Measurements from ENCODE around the gene CCDC15.

CCDC15 gene

DNA sequence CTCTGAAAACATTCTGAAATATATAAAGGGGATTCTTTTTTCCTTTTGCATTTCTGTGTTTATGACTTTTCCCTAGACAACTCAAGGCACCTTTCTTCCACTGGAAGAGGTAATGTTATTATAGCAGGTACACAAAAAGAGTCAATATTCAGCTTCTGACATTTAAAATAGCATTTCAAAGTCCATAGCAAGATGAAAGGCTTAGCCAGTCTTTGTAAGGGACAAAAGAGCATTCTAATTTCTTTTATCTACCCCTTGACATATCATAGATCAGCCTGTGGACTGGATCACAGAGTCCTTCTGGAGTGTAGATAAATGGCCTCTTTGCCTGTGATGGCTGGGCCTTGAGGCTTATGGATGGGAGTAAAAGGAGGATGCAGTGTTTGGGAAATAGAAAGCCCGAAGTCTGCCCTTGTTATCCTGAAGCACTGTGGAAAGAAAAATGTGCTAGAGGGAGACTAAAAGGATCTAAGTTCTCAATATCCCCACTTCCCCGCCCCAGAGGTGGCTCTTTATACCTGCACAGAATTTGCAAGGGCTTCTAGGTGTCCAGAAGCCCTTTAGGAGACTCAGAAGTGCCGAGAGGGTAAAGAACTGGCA is 16.6 kb upstream of the CCDC15 start (continued):
- TF ChIP-seq CREB5 (CRISPR knock-in tag; IDR thresholded peaks at IDR 0.05; ENCODE audit: low read depth): no peak
- no peak for TF ChIP-seq CSRNP3 (CRISPR knock-in tag; IDR thresholded peaks at IDR 0.05)
- no peak for TF ChIP-seq ZNF565 (CRISPR knock-in tag; conservative IDR thresholded peaks at IDR 0.05; ENCODE audit: low read depth)
- no peak for TF ChIP-seq RARB (CRISPR knock-in tag; IDR thresholded peaks at IDR 0.05)
- no peak for TF ChIP-seq ZFP3 (CRISPR knock-in tag; IDR thresholded peaks at IDR 0.05)

DNA sequence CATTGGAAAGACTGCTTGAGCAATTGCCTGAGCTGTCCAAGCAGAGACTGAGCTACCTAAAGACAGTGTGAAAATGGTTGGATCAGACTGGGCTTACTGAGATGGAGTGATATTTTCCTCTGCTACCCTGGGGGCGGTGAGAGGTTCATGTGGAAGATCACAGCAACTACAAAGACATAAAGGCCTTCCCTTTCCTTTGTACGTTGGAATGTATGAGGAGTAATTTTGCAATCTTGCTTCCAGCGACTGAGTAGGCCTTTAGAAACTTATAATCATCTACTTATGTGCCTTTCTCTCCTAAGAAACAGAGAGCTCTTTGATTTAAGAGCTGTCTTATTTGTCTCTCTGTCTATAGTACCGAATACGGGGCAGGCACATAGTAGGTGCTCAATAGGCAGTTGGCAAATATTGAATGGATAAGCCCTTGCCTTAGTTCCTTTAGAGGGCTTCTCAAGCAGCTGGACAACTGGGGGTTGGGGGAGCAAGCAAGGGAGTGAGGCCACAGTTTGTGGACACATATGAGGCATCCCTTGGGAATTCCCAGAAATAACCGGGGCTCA is 15.7 kb upstream of the CCDC15 start:
- TF ChIP-seq PPARA (CRISPR knock-in tag; IDR thresholded peaks at IDR 0.05; ENCODE audit: borderline replicate concordance) (no peak), CSRNP3 (CRISPR knock-in tag; IDR thresholded peaks at IDR 0.05) (no peak), GLIS3 (CRISPR knock-in tag; IDR thresholded peaks at IDR 0.05) (no peak), RARB (CRISPR knock-in tag; IDR thresholded peaks at IDR 0.05) (no peak), CSDC2 (CRISPR knock-in tag; IDR thresholded peaks at IDR 0.05) (no peak), ARNTL (CRISPR knock-in tag; IDR thresholded peaks at IDR 0.05; ENCODE audit: borderline replicate concordance, low read depth) (no peak), ZNF70 (CRISPR knock-in tag; IDR thresholded peaks at IDR 0.05) (no peak), OSR1 (CRISPR knock-in tag; IDR thresholded peaks at IDR 0.05) (no peak), SNAI2 (CRISPR knock-in tag; IDR thresholded peaks at IDR 0.05) (no peak)
- TF ChIP-seq, protein P1, sequence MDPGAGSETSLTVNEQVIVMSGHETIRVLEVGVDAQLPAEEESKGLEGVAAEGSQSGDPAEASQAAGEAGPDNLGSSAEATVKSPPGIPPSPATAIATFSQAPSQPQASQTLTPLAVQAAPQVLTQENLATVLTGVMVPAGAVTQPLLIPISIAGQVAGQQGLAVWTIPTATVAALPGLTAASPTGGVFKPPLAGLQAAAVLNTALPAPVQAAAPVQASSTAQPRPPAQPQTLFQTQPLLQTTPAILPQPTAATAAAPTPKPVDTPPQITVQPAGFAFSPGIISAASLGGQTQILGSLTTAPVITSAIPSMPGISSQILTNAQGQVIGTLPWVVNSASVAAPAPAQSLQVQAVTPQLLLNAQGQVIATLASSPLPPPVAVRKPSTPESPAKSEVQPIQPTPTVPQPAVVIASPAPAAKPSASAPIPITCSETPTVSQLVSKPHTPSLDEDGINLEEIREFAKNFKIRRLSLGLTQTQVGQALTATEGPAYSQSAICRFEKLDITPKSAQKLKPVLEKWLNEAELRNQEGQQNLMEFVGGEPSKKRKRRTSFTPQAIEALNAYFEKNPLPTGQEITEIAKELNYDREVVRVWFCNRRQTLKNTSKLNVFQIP (CRISPR knock-in tag; IDR thresholded peaks at IDR 0.05; ENCODE audit: borderline replicate concordance, low read depth): no peak
- no peak for ATAC-seq

GRCh38 chr11:124938970-124939369 is 15.0 kb upstream of the CCDC15 start:
- no peak for TF ChIP-seq ESRRG (CRISPR knock-in tag; IDR thresholded peaks at IDR 0.05)
- no peak for TF ChIP-seq ZNF8 (CRISPR knock-in tag; IDR thresholded peaks at IDR 0.05)
- TF ChIP-seq ZNF565 (CRISPR knock-in tag; conservative IDR thresholded peaks at IDR 0.05; ENCODE audit: low read depth): no peak
- ATAC-seq: no peak

DNA sequence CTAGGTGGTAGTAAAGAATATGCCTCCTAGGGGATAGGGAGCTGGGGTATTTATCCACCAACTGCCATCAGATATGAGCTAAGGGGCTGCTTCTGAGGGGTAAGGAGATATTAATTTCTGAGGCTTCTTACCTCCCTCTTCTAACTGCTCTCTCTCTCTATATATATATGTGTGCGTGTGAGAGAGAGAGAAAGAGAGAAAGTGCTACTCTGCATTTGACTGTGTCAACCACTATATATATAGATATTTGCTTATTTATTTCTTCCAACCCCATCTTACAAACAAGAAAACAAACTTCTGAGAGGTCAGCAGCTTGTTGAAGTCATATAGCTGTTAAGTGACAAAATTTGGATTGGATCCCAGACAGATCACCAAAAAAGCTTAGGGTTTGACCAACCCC is 12.3 kb upstream of the CCDC15 start:
- no peak for ATAC-seq
- no peak for TF ChIP-seq ZC3H10 (CRISPR knock-in tag; IDR thresholded peaks at IDR 0.05)
- no peak for TF ChIP-seq CREB5 (CRISPR knock-in tag; IDR thresholded peaks at IDR 0.05; ENCODE audit: low read depth)
- TF ChIP-seq GLIS3 (CRISPR knock-in tag; IDR thresholded peaks at IDR 0.05): no peak
- no peak for TF ChIP-seq TCF4 (CRISPR knock-in tag; IDR thresholded peaks at IDR 0.05; ENCODE audit: borderline replicate concordance)
- no peak for TF ChIP-seq ESRRG (CRISPR knock-in tag; IDR thresholded peaks at IDR 0.05)
- no peak for TF ChIP-seq RARB (CRISPR knock-in tag; IDR thresholded peaks at IDR 0.05)
- no peak for TF ChIP-seq ISL1 (CRISPR knock-in tag; IDR thresholded peaks at IDR 0.05)
- TF ChIP-seq, protein P2, sequence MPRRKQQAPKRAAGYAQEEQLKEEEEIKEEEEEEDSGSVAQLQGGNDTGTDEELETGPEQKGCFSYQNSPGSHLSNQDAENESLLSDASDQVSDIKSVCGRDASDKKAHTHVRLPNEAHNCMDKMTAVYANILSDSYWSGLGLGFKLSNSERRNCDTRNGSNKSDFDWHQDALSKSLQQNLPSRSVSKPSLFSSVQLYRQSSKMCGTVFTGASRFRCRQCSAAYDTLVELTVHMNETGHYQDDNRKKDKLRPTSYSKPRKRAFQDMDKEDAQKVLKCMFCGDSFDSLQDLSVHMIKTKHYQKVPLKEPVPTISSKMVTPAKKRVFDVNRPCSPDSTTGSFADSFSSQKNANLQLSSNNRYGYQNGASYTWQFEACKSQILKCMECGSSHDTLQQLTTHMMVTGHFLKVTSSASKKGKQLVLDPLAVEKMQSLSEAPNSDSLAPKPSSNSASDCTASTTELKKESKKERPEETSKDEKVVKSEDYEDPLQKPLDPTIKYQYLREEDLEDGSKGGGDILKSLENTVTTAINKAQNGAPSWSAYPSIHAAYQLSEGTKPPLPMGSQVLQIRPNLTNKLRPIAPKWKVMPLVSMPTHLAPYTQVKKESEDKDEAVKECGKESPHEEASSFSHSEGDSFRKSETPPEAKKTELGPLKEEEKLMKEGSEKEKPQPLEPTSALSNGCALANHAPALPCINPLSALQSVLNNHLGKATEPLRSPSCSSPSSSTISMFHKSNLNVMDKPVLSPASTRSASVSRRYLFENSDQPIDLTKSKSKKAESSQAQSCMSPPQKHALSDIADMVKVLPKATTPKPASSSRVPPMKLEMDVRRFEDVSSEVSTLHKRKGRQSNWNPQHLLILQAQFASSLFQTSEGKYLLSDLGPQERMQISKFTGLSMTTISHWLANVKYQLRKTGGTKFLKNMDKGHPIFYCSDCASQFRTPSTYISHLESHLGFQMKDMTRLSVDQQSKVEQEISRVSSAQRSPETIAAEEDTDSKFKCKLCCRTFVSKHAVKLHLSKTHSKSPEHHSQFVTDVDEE (CRISPR knock-in tag; IDR thresholded peaks at IDR 0.05): no peak
- TF ChIP-seq ZNF70 (CRISPR knock-in tag; IDR thresholded peaks at IDR 0.05): no peak
- TF ChIP-seq ARNTL (CRISPR knock-in tag; IDR thresholded peaks at IDR 0.05; ENCODE audit: borderline replicate concordance, low read depth): no peak
- no peak for TF ChIP-seq SNAI2 (CRISPR knock-in tag; IDR thresholded peaks at IDR 0.05)
- TF ChIP-seq ZFP3 (CRISPR knock-in tag; IDR thresholded peaks at IDR 0.05): no peak
- no peak for TF ChIP-seq CSRNP3 (CRISPR knock-in tag; IDR thresholded peaks at IDR 0.05)
- no peak for TF ChIP-seq PPARA (CRISPR knock-in tag; IDR thresholded peaks at IDR 0.05; ENCODE audit: borderline replicate concordance)
- TF ChIP-seq ZNF8 (CRISPR knock-in tag; IDR thresholded peaks at IDR 0.05): no peak

Data from SK-N-SH treated with all-trans-retinoic acid at 6 μM for 48 hours (cell line).